Adrenal gland (tissue), 12 donors: ENCODE data around the gene KCNE1. TPM values are rescaled to one million over a fixed set of nuclear protein-coding genes. Genes with fewer than 3 reads are reported as not detected.

Source experiments
- DNase-seq, 7 donors: peaks; one replicate each; pipeline ENCODE4 v3.0.0-alpha.2; 2019 to 2020
- H3K27ac ChIP-seq, 5 donors: fragments of 200-600 bp; sonication (generic) in 4 of 5; 1 replicate in 3 of 5; 2 replicates in 2 of 5; pipeline versions ENCODE4 v1.5.1 to v1.8.0; 2016 to 2020; ENCODE audit warnings: mild to moderate bottlenecking in 1 of 5
- H3K27me3 ChIP-seq: fragments of 200-600 bp; 2 replicates; pipeline ENCODE4 v1.8.0; 2021
- H3K36me3 ChIP-seq, 2 donors: fragments of 200-600 bp; replicated peaks in 1 of 2; 1 replicate in 1 of 2; 2 replicates in 1 of 2; pipeline versions ENCODE4 v1.5.1 to v1.8.0; 2018 to 2022
- H3K4me1 ChIP-seq, 2 donors: fragments of 200-600 bp; replicated peaks in 1 of 2; 1 replicate in 1 of 2; 2 replicates in 1 of 2; pipeline versions ENCODE4 v1.5.1 to v1.8.0; 2018 to 2021
- H3K4me3 ChIP-seq, 4 donors: fragments of 200-600 bp; sonication (generic) in 3 of 4; one replicate each; pipeline ENCODE4 v1.5.1; 2016 to 2018
- H3K9me3 ChIP-seq, 3 donors: fragments of 200-600 bp; sonication (generic) in 1 of 3; replicated peaks in 1 of 3; 1 replicate in 2 of 3; 2 replicates in 1 of 3; pipeline versions ENCODE4 v1.5.1 to v1.8.0; 2016 to 2021
- CTCF ChIP-seq, 6 experiments: fragments of 450-650 bp in 4 of 6; fragments of 200-600 bp in 2 of 6; sonication (generic) in 1 of 6; IDR thresholded peaks; 1 replicate in 5 of 6; 2 replicates in 1 of 6; pipeline versions ENCODE4 v1.5.1 to v1.8.0; 2016 to 2021; ENCODE audit warnings: antibody characterized with exemption in 6 of 6, mild to moderate bottlenecking in 2 of 6, moderate library complexity in 1 of 6
- POLR2A ChIP-seq, 2 donors: fragments of 450-650 bp; IDR thresholded peaks; one replicate each; pipeline ENCODE4 v1.6.1; 2017; ENCODE audit warnings: antibody characterized with exemption in 2 of 2, mild to moderate bottlenecking in 2 of 2, moderate library complexity in 1 of 2
- whole genome bisulfite sequencing, 4 donors: extraction: QIAGEN DNeasy Blood & Tissue Kit in 2 of 4; methylation state at CpG; one replicate each; pipeline versions ENCODE4 v1.1.5 to v1.1.7; 2013 to 2017; 5-methylcytosine and 5-hydroxymethylcytosine counted together
- intact Hi-C, 2 donors: fragments of 100-400 bp; cut with DNase I; formaldehyde crosslinking; loops; one replicate each; pipeline versions ENCODE4 v1.14.1 to v1.15.0; 2022 to 2023
- polyA plus RNA-seq, 3 donors: library from polyadenylated mRNA; stranded (reverse); fragments of 200-250 nt in 2 of 3; fragments of 350-450 nt in 1 of 3; fragmentation: Illumina TruSeq in 1 of 3; extraction: RNeasy Lipid Tissue Mini Kit (QIAGEN cat#74804) in 1 of 3; gene quantifications; one replicate each; pipeline ENCODE4 v1.2.3, GENCODE V29; 2013 to 2014
- total RNA-seq, 9 donors: library from RNA; depleted of rRNA in 4 of 9; stranded (reverse); fragments of >200 nt in 4 of 9; fragments of 120-200 nt in 1 of 9; fragmentation: NEBNext Ultra II Directional in 1 of 9; extraction: Animal tissue kit (Norgen Biotek cat#: 25700) in 1 of 9; gene quantifications; one replicate each; pipeline versions ENCODE4 v1.1.0 to v1.2.4, GENCODE V29; 2013 to 2023
- donor health status: healthy with polysubstance abuse.
- donor health status: Bipolar disorder and iron deficiency.
- donor health status: DM: yes; HTN: yes; CAD: no.
- donor health status: DM: no; HTN: no; CAD: no.
- donor health status: DM: no; HTN: no; CAD: no.
- donor health status: DM: yes; HTN: yes; CAD: no.

The KCNE1 gene
- total and polyA plus RNA-seq, 12 donors = 0.11 to 4.8 (median 1.9) TPM

- Histone ChIP-seq H3K4me3 (no peak overlapping the region), H3K27me3 (no peaks in the 10 kb centered on the region), H3K36me3 (peaks cover 0 to 24% of the 10 kb centered on the region in 2 donors), H3K27ac (no peak overlapping the region), H3K4me1 (peaks cover 0 to 11% of the 10 kb centered on the region in 2 donors), H3K9me3 (no peaks in the 10 kb centered on the region)
- 90 to 96% (median 93%) methylated on average over 5 of the region's 5 CpGs for WGBS, 4 donors
- TF ChIP-seq POLR2A (IDR thresholded peaks at IDR 0.05) = no peak
- TF ChIP-seq CTCF (IDR thresholded peaks at IDR 0.05) = no peak
- intact Hi-C loops = no loop called here
- DNase-seq = no peak
Observed at GRCh38 chr21:34518301-34518700, 6.3 kb upstream of the KCNE1 start.

- DNase-seq = no peak
- Histone ChIP-seq H3K27ac (no peak overlapping the region), H3K4me3 (no peak overlapping the region), H3K4me1 (peaks cover 0 to 15% of the 10 kb centered on the region in 2 donors), H3K9me3 (no peaks in the 10 kb centered on the region), H3K27me3 (no peaks in the 10 kb centered on the region), H3K36me3 (peaks cover 0 to 18% of the 10 kb centered on the region in 2 donors)
- intact Hi-C loops = no loop called here
- WGBS, 4 donors = 84 to 88% (median 86%) methylated on average over 22 of the region's 22 CpGs
- TF ChIP-seq POLR2A (IDR thresholded peaks at IDR 0.05) = no peak
- TF ChIP-seq CTCF (IDR thresholded peaks at IDR 0.05) = peak in 2 of 6 experiments; percentile 7 to 25
Observed at GRCh38 chr21:34517491-34518245, 5.7 kb upstream of the KCNE1 start.

- no peak overlapping the region for H3K4me3 ChIP-seq
- no peak overlapping the region for H3K27ac ChIP-seq
- H3K36me3 ChIP-seq = peaks cover 0 to 17% of the 10 kb centered on the region in 2 donors
- intact Hi-C loops = no loop called here
- H3K4me1 ChIP-seq = peaks cover 0 to 11% of the 10 kb centered on the region in 2 donors
- TF ChIP-seq POLR2A (IDR thresholded peaks at IDR 0.05) (no peak), CTCF (IDR thresholded peaks at IDR 0.05) (no peak)
- no peak for DNase-seq
- 86 to 90% (median 88%) methylated on average over 5 of the region's 5 CpGs for WGBS, 4 donors
- H3K27me3 ChIP-seq = no peaks in the 10 kb centered on the region
- H3K9me3 ChIP-seq = no peaks in the 10 kb centered on the region
Observed at GRCh38 chr21:34517039-34517438, 5.0 kb upstream of the KCNE1 start.

GRCh38 chr21:34514576-34515115 lies 2.6 kb upstream of the KCNE1 start:
- TF ChIP-seq CTCF (IDR thresholded peaks at IDR 0.05) (no peak), POLR2A (IDR thresholded peaks at IDR 0.05) (no peak)
- WGBS, 4 donors = 89 to 95% (median 93%) methylated on average over 10 of the region's 10 CpGs
- DNase-seq = no peak
- H3K4me3 ChIP-seq = no peak overlapping the region
- H3K4me1 ChIP-seq = peaks cover 0 to 5% of the 10 kb centered on the region in 2 donors
- intact Hi-C loops = no loop called here
- no peak overlapping the region for H3K27ac ChIP-seq
- peaks cover 0 to 3% of the 10 kb centered on the region in 2 donors for H3K36me3 ChIP-seq
- H3K9me3 ChIP-seq = no peaks in the 10 kb centered on the region
- no peaks in the 10 kb centered on the region for H3K27me3 ChIP-seq
